Testis (tissue), 2 donors: ENCODE data around the gene VDR.

Experiments
- POLR2A ChIP-seq: fragments of 450-650 bp; IDR thresholded peaks from one replicate; pipeline ENCODE4 v1.6.1; 2017; ENCODE audit warnings: antibody characterized with exemption, mild to moderate bottlenecking, moderate library complexity
- TF ChIP-seq, protein P1 (sequence below), 3 experiments: fragments of 450-650 bp in 2 of 3; fragments of 200-600 bp in 1 of 3; sonication (generic) in 1 of 3; IDR thresholded peaks; one replicate each; pipeline ENCODE4 v1.5.1; 2016 to 2019; ENCODE audit warnings: antibody characterized with exemption in 3 of 3, mild to moderate bottlenecking in 2 of 3, moderate library complexity in 1 of 3

DNA sequence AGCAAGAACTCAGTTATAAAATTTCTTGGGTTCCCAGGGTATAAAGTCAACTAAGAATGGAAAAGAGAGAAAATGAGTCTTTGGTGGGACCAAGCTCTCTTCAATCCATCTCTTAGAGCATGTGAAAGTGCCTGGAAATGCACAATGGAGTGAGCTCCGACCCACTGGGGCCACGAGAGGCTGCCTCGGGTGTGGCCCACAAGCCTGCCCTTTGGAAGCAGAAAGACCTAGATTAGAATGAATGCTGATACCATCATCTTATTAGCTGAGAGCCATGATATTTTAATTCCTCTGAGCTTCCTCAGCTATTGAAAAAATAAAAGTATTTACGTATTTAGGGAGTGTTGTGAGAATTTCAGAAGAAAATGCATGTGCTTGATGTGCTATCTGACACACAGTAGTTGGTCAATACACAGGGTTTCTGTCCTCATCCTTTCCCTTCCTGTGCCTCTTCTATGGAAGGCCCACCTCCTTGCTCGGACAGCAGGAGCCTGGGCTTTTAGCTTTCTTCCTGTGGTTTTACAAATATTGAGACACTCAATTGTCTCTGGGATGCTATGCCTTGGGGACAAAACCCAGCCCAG is 42.5 kb downstream of the VDR start:
- TF ChIP-seq, protein P1, sequence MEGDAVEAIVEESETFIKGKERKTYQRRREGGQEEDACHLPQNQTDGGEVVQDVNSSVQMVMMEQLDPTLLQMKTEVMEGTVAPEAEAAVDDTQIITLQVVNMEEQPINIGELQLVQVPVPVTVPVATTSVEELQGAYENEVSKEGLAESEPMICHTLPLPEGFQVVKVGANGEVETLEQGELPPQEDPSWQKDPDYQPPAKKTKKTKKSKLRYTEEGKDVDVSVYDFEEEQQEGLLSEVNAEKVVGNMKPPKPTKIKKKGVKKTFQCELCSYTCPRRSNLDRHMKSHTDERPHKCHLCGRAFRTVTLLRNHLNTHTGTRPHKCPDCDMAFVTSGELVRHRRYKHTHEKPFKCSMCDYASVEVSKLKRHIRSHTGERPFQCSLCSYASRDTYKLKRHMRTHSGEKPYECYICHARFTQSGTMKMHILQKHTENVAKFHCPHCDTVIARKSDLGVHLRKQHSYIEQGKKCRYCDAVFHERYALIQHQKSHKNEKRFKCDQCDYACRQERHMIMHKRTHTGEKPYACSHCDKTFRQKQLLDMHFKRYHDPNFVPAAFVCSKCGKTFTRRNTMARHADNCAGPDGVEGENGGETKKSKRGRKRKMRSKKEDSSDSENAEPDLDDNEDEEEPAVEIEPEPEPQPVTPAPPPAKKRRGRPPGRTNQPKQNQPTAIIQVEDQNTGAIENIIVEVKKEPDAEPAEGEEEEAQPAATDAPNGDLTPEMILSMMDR (IDR thresholded peaks at IDR 0.05), result no peak
- TF ChIP-seq POLR2A, result no peak
